Measurements from ENCODE around the gene ZNF609. TPM values are rescaled to one million over a fixed set of nuclear protein-coding genes. Genes with fewer than 3 reads are reported as not detected.
"Not testable (repeated sequence)": the region's sequence is repeated elsewhere in the genome, so short reads cannot be mapped to it uniquely, and the experiment has no call there.

ZNF609 gene
- total and polyA plus RNA-seq, 4 donors, result 5.4 to 46.7 (median 23.6) TPM

DNA sequence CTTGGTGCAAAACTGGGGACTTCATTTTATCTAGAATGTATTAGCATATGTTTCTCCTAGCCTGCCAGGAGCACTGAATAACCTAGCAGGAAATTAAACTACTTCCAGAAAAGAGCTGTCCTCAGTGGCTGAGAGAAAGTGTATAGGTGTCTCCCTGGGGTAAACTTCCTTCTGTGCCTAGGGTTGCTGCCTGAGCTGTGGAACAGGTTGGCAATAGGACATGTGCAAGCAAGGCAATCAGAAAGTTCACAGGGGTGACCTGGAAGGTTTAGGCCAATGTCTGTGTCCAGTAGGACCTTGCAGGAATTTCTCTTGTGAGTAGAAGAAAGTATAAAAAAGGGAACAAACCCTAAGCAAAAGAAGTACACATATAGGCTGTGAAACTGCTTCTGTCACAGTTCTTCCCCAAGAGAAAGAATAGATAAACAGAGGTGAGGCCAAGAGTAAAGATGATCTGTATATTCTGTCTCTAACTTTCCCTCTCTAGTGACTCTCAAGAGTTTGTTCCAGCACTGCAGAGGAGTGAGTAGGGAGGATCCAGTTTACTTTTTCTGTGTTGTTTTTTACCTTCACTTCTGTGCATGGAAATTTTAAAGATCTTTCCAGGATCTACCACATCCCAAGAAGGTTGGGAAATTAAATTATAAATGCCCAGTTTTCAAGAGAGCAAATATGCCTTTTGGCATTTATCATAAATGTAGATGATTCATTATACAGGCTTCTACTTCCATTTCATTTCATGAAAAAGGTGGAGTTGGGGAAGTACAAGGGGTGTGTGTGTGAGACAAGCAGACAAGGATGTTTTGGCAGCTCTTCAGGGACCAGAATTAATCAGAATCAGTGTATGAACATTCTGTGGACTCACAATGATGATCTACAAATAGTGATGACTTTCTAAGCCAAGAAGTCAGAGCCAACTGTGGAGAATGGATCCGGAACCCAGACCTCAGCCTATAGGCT lies 159.8 kb downstream of the ZNF609 start:
- Histone ChIP-seq H3K4me1 (ENCODE audit: control insufficient read depth in 1 of 2, insufficient read depth in 2 of 2, low read length in 2 of 2) (peaks cover 3 to 4% of the 10 kb centered on the region in 2 donors), H3K9me3 (ENCODE audit: control insufficient read depth, low read length) (no peaks in the 10 kb centered on the region), H3K27ac (ENCODE audit: low read depth in 1 of 2, low read length in 2 of 2) (no peak overlapping the region), H3K4me3 (ENCODE audit: low read length in 2 of 2) (no peak overlapping the region), H3K27me3 (ENCODE audit: control insufficient read depth in 1 of 2, insufficient read depth in 2 of 2, low read length in 1 of 2) (no peaks in the 10 kb centered on the region), H3K36me3 (ENCODE audit: control insufficient read depth in 1 of 2, insufficient read depth in 2 of 2, low read length in 1 of 2) (no peaks in the 10 kb centered on the region)
- DNase-seq, result no peak
- ATAC-seq (ENCODE audit: low FRiP score), result no peak
- 75 to 79% methylated on average over 1 of the region's 1 CpG for WGBS, 2 donors
- intact Hi-C loops (cut with DNase I), result no loop called here

DNA sequence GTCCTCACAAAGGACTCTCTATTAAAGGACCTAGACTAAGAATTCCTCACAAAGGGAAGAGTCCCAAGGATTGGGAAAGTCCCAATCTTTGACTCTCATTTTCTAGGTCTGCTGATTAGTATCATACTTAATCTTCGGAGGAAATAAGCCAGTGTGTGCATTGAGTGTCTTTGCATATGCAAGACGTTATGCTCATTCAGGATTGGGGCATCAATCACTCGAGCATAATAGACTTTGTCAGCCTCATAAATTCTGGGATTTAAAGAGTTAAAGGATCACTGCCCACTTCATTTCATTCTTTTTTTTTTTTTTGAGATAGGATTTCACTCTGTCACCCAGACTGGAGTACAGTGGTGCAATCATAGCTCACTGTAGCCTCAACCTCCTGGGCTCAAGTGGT lies 160.7 kb downstream of the ZNF609 start:
- 93 to 96% methylated on average over 3 of the region's 3 CpGs for WGBS, 2 donors
- DNase-seq (no peak), ATAC-seq (ENCODE audit: low FRiP score) (no peak)
- Histone ChIP-seq H3K27ac (ENCODE audit: low read depth in 1 of 2, low read length in 2 of 2) (no peak overlapping the region), H3K9me3 (ENCODE audit: control insufficient read depth, low read length) (no peaks in the 10 kb centered on the region), H3K4me3 (ENCODE audit: low read length in 2 of 2) (no peak overlapping the region), H3K36me3 (ENCODE audit: control insufficient read depth in 1 of 2, insufficient read depth in 2 of 2, low read length in 1 of 2) (no peaks in the 10 kb centered on the region), H3K4me1 (ENCODE audit: control insufficient read depth in 1 of 2, insufficient read depth in 2 of 2, low read length in 2 of 2) (peaks cover 3 to 4% of the 10 kb centered on the region in 2 donors), H3K27me3 (ENCODE audit: control insufficient read depth in 1 of 2, insufficient read depth in 2 of 2, low read length in 1 of 2) (no peaks in the 10 kb centered on the region)
- intact Hi-C loops (cut with DNase I), result no loop called here

DNA sequence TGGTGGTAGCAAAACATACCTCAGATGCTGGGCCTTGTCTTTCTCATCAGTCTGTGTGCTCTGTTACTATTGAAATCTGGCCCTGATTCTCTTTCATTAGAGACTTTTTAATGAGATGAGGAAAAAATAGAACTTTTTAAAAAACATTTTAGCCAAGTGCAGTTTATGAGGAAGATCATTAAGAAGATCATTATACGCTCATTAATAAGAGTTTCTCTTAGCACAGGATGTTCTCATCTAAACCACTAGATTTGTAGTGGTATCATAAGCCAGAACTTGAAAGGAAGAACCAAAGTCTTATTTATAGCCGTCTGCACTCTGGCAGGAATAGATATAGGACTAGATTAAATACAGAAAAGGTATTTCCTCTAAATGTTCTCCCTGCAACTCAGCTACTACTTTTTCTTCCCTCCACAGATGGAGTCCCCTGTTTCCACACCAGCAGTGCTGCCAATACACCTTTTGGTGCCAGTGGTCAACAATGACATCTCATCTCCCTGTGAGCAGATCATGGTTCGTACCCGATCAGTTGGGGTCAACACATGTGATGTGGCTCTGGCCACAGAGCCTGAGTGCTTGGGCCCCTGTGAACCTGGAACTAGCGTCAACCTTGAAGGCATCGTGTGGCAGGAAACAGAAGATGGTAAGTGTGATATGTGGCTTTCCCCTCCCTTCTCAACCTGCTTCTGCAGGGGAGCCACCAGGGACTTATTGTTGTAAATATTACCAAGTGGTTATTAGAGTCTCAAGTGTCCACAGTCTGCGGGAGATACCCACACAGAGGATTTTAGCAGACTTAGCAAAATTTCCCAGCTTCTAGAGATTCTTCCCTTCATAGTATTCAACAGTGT lies 162.3 kb downstream of the ZNF609 start:
- Histone ChIP-seq H3K4me3 (ENCODE audit: low read length in 2 of 2) (no peak overlapping the region), H3K36me3 (ENCODE audit: control insufficient read depth in 1 of 2, insufficient read depth in 2 of 2, low read length in 1 of 2) (no peaks in the 10 kb centered on the region), H3K27me3 (ENCODE audit: control insufficient read depth in 1 of 2, insufficient read depth in 2 of 2, low read length in 1 of 2) (no peaks in the 10 kb centered on the region), H3K4me1 (ENCODE audit: control insufficient read depth in 1 of 2, insufficient read depth in 2 of 2, low read length in 2 of 2) (peaks cover 3 to 4% of the 10 kb centered on the region in 2 donors), H3K27ac (ENCODE audit: low read depth in 1 of 2, low read length in 2 of 2) (no peak overlapping the region), H3K9me3 (ENCODE audit: control insufficient read depth, low read length) (no peaks in the 10 kb centered on the region)
- DNase-seq, result no peak
- WGBS, 2 donors, result 79 to 86% methylated on average over 7 of the region's 7 CpGs
- ATAC-seq (ENCODE audit: low FRiP score), result no peak
- intact Hi-C loops (cut with DNase I), result no loop called here

DNA sequence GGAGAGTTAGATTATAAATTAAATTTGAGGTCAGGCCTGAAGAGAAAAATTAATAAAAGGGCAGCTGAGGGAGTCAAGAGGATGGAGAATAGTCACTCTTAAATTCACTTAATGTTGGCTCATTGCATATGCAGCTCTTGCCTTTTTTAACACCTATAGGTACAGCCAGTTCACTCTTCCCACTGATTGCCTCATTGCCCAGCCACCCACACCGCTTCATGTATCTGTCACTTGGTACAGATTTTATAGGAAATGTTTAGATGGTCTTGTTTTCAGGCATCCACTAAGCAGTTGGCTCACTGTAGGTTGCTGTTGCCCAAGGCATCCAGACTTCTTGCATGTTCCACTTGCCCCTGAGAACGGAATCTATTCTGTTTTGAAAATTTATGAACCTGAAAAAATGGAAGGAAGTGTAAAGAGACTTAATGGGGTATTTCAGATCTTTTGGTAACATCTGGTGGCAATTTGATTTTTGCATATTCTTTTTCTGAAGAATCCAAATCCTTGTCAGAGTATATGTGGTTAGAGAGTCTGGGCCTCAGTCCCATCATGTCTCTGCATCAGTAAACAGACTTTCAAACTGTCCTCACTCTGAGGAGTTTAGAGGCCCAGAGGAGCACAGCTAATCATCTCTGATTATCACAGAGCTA lies 163.1 kb downstream of the ZNF609 start:
- 78 to 83% methylated on average over 2 of the region's 2 CpGs for WGBS, 2 donors
- H3K27me3 ChIP-seq (ENCODE audit: control insufficient read depth in 1 of 2, insufficient read depth in 2 of 2, low read length in 1 of 2), result no peaks in the 10 kb centered on the region
- ATAC-seq (ENCODE audit: low FRiP score) (no peak), DNase-seq (no peak)
- peaks cover 3 to 4% of the 10 kb centered on the region in 2 donors for H3K4me1 ChIP-seq (ENCODE audit: control insufficient read depth in 1 of 2, insufficient read depth in 2 of 2, low read length in 2 of 2)
- H3K9me3 ChIP-seq (ENCODE audit: control insufficient read depth, low read length), result no peaks in the 10 kb centered on the region
- intact Hi-C loops (cut with DNase I), result no loop called here
- H3K27ac ChIP-seq (ENCODE audit: low read depth in 1 of 2, low read length in 2 of 2), result no peak overlapping the region
- no peaks in the 10 kb centered on the region for H3K36me3 ChIP-seq (ENCODE audit: control insufficient read depth in 1 of 2, insufficient read depth in 2 of 2, low read length in 1 of 2)
- H3K4me3 ChIP-seq (ENCODE audit: low read length in 2 of 2), result no peak overlapping the region

DNA sequence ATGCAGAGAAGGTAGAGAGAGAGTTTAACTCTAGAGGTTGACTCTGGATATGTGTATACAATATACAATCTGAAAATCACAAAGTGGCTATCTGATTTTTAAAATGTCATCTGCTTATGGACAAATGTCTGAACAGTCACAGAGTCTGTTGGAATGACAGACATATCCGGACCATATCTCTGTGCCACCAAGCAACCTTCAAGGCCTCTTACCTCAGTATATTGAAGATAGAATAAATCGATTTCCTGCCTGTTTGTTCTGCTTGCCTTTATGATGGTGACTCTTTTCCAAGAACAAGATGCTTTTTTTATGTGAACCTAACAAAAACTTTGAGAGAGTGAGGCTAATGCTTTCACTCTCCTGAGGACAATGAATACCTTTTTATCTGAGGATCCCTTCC lies 163.9 kb downstream of the ZNF609 start:
- Histone ChIP-seq H3K4me1 (ENCODE audit: control insufficient read depth in 1 of 2, insufficient read depth in 2 of 2, low read length in 2 of 2) (peaks cover 3 to 4% of the 10 kb centered on the region in 2 donors), H3K27ac (ENCODE audit: low read depth in 1 of 2, low read length in 2 of 2) (no peak overlapping the region)
- ATAC-seq (ENCODE audit: low FRiP score), result no peak

DNA sequence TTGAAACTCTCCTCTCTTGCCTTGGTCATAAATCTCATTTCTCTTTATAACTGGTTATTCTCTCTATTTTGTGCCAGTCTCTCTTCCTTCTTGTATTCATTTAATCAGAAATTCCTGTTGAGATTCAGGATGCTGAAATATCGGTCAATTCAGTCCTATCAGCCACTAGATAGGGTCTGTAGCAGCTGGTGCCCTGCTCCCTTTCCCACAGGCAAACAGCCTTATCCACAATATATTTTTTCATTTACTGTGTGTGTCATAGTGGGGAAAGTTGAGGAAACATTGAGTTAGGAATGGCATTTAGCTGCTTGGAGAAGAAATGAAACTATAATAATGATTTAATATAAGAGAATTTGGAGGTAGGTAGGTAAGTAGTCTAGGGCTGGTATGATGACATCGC lies 168.7 kb downstream of the ZNF609 start:
- H3K27me3 ChIP-seq (ENCODE audit: control insufficient read depth in 1 of 2, insufficient read depth in 2 of 2, low read length in 1 of 2), result no peaks in the 10 kb centered on the region
- ATAC-seq (ENCODE audit: low FRiP score), result no peak
- intact Hi-C loops (cut with DNase I), result no loop called here
- H3K4me1 ChIP-seq (ENCODE audit: control insufficient read depth in 1 of 2, insufficient read depth in 2 of 2, low read length in 2 of 2), result no peaks in the 10 kb centered on the region
- no peak overlapping the region for H3K4me3 ChIP-seq (ENCODE audit: low read length in 2 of 2)
- H3K36me3 ChIP-seq (ENCODE audit: control insufficient read depth in 1 of 2, insufficient read depth in 2 of 2, low read length in 1 of 2), result no peaks in the 10 kb centered on the region
- no peaks in the 10 kb centered on the region for H3K9me3 ChIP-seq (ENCODE audit: control insufficient read depth, low read length)
- 94 to 99% methylated on average over 2 of the region's 2 CpGs for WGBS, 2 donors
- no peak overlapping the region for H3K27ac ChIP-seq (ENCODE audit: low read depth in 1 of 2, low read length in 2 of 2)
- no peak for DNase-seq

More for the DNA sequence above, 163.9 kb downstream of the ZNF609 start:
- Histone ChIP-seq H3K27me3 (ENCODE audit: control insufficient read depth in 1 of 2, insufficient read depth in 2 of 2, low read length in 1 of 2) (no peaks in the 10 kb centered on the region), H3K4me3 (ENCODE audit: low read length in 2 of 2) (no peak overlapping the region), H3K9me3 (ENCODE audit: control insufficient read depth, low read length) (no peaks in the 10 kb centered on the region), H3K36me3 (ENCODE audit: control insufficient read depth in 1 of 2, insufficient read depth in 2 of 2, low read length in 1 of 2) (no peaks in the 10 kb centered on the region)
- DNase-seq, result no peak
- 80% methylated on average over 2 of the region's 2 CpGs for WGBS, 2 donors
- intact Hi-C loops (cut with DNase I), result no loop called here

DNA sequence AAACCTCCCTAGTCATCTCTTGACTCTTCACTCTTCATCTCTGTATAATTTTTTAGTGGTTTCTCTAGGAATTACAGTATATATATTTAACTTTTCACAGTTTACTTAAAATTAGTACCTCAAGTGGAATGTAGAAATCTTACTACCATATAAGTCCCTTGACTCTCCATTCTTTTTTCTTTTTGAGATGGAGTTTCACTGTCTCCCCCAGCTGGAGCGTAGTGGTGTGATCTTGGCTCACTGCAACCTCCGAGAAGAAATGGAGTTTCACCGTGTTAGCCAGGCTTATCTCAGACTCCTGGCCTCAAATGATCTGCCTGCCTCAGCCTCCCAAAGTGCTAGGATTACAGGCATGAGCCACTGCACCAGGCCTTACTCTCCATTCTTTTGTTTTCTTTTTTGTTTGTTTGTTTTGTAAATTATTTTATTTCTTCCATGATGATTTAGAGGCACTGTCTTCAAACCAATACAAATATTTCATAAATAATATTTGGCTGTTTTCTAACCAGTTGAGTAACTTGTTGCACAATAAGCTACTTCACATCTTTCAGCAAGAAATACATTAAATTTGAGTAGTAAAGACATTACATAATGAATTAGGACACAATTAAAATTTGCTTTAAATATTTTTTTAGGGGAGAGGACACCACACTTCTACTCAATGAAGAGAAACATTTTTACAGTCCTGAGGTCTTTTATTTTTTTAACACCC lies 170.2 kb downstream of the ZNF609 start:
- peak; percentile 70 for ATAC-seq (ENCODE audit: low FRiP score)
- no peak overlapping the region for H3K27ac ChIP-seq (ENCODE audit: low read depth in 1 of 2, low read length in 2 of 2)
- no peaks in the 10 kb centered on the region for H3K9me3 ChIP-seq (ENCODE audit: control insufficient read depth, low read length)
- H3K27me3 ChIP-seq (ENCODE audit: control insufficient read depth in 1 of 2, insufficient read depth in 2 of 2, low read length in 1 of 2), result no peaks in the 10 kb centered on the region
- H3K36me3 ChIP-seq (ENCODE audit: control insufficient read depth in 1 of 2, insufficient read depth in 2 of 2, low read length in 1 of 2), result no peaks in the 10 kb centered on the region
- no peak for DNase-seq
- intact Hi-C loops (cut with DNase I), result no loop called here
- WGBS, 2 donors, result 28 to 39% methylated on average over 3 of the region's 3 CpGs
- peaks cover 0 to 3% of the 10 kb centered on the region in 2 donors for H3K4me1 ChIP-seq (ENCODE audit: control insufficient read depth in 1 of 2, insufficient read depth in 2 of 2, low read length in 2 of 2)
- no peak overlapping the region for H3K4me3 ChIP-seq (ENCODE audit: low read length in 2 of 2)

DNA sequence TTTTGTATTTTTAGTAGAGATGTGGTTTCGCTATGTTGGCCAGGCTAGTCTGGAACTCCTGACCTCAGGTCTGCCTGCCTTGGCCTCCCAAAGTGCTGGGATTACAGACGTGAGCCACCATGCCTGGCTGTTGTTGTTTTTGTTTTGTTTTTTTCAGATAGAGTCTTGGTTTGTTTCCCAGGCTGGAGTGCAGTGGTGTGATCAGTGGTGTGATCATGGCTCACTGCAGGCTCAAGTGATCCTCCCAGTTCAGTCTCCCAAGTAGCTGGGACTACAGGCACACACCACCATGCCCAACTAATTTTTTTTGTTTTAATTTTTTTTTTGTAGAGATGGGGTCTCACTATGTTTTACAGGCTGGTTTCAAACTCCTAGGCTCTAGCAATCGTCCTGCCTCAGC lies 172.3 kb downstream of the ZNF609 start:
- intact Hi-C loops (cut with DNase I); H3K4me1 ChIP-seq (ENCODE audit: control insufficient read depth in 1 of 2, insufficient read depth in 2 of 2, low read length in 2 of 2): not testable (repeated sequence)
- 86 to 87% methylated on average over 3 of the region's 3 CpGs for WGBS, 2 donors

More for the DNA sequence above, 172.3 kb downstream of the ZNF609 start:
- not testable (repeated sequence) for H3K4me3 ChIP-seq (ENCODE audit: low read length in 2 of 2); H3K9me3 ChIP-seq (ENCODE audit: control insufficient read depth, low read length); H3K36me3 ChIP-seq (ENCODE audit: control insufficient read depth in 1 of 2, insufficient read depth in 2 of 2, low read length in 1 of 2); H3K27me3 ChIP-seq (ENCODE audit: control insufficient read depth in 1 of 2, insufficient read depth in 2 of 2, low read length in 1 of 2); ATAC-seq (ENCODE audit: low FRiP score); DNase-seq; H3K27ac ChIP-seq (ENCODE audit: low read depth in 1 of 2, low read length in 2 of 2)
